ENCODE data around the gene APOD.
"Not testable (repeated sequence)": the region's sequence is repeated elsewhere in the genome, so short reads cannot be mapped to it uniquely, and the experiment has no call there.

DNA sequence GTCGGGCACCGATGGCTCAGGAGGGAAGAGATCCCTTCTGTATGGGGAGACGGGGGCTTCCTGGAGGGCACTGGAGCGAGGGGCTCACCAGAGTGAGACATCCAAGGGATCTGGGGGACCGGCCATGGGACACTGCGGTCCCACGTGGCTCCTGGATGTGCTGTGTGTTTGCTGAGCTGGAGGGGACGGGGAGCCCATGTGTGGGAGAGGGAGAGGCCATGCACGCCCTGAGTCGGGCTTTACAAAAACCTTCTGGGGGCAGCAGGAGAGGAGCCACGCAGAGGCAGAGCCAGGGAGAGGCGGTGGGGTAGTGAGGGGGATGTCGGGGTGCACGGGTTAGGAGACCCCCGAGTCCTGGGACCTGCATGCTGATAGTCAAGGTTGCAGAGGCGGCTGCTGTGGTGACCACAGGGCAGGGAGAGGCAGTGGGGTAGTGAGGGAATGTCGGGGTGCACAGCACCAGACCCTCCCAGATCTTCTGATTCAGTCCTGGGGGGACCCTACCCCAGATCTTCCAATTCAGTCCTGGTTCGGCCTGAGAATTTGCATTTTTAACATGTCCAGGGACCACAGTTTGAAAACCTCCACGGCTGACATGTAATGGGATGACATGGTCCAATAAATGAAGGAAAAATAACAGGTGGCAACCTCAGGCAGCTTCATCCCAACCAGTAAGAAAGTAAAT, 48.9 kb upstream of the APOD start:
- TF ChIP-seq EZH2 (IDR thresholded peaks at IDR 0.05; ENCODE audit: low read depth) = not testable (repeated sequence)
- TF ChIP-seq, protein P1, sequence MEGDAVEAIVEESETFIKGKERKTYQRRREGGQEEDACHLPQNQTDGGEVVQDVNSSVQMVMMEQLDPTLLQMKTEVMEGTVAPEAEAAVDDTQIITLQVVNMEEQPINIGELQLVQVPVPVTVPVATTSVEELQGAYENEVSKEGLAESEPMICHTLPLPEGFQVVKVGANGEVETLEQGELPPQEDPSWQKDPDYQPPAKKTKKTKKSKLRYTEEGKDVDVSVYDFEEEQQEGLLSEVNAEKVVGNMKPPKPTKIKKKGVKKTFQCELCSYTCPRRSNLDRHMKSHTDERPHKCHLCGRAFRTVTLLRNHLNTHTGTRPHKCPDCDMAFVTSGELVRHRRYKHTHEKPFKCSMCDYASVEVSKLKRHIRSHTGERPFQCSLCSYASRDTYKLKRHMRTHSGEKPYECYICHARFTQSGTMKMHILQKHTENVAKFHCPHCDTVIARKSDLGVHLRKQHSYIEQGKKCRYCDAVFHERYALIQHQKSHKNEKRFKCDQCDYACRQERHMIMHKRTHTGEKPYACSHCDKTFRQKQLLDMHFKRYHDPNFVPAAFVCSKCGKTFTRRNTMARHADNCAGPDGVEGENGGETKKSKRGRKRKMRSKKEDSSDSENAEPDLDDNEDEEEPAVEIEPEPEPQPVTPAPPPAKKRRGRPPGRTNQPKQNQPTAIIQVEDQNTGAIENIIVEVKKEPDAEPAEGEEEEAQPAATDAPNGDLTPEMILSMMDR (conservative IDR thresholded peaks at IDR 0.05) = not testable (repeated sequence)

All from PC-9 (cell line).